Adrenal gland (tissue), 12 donors: ENCODE measurements around the gene OR2AP1. TPM values are rescaled to one million over a fixed set of nuclear protein-coding genes. Genes with fewer than 3 reads are reported as not detected.

Source experiments
- DNase-seq, 7 donors: peaks; one replicate each; pipeline ENCODE4 v3.0.0-alpha.2; 2019 to 2020
- H3K27ac ChIP-seq, 5 donors: fragments of 200-600 bp; sonication (generic) in 4 of 5; 1 replicate in 3 of 5; 2 replicates in 2 of 5; pipeline versions ENCODE4 v1.5.1 to v1.8.0; 2016 to 2020; ENCODE audit warnings: mild to moderate bottlenecking in 1 of 5
- H3K27me3 ChIP-seq: fragments of 200-600 bp; 2 replicates; pipeline ENCODE4 v1.8.0; 2021
- H3K36me3 ChIP-seq, 2 donors: fragments of 200-600 bp; replicated peaks in 1 of 2; 1 replicate in 1 of 2; 2 replicates in 1 of 2; pipeline versions ENCODE4 v1.5.1 to v1.8.0; 2018 to 2022
- H3K4me1 ChIP-seq, 2 donors: fragments of 200-600 bp; replicated peaks in 1 of 2; 1 replicate in 1 of 2; 2 replicates in 1 of 2; pipeline versions ENCODE4 v1.5.1 to v1.8.0; 2018 to 2021
- H3K4me3 ChIP-seq, 4 donors: fragments of 200-600 bp; sonication (generic) in 3 of 4; one replicate each; pipeline ENCODE4 v1.5.1; 2016 to 2018
- H3K9me3 ChIP-seq, 3 donors: fragments of 200-600 bp; sonication (generic) in 1 of 3; replicated peaks in 1 of 3; 1 replicate in 2 of 3; 2 replicates in 1 of 3; pipeline versions ENCODE4 v1.5.1 to v1.8.0; 2016 to 2021
- POLR2A ChIP-seq, 2 donors: fragments of 450-650 bp; IDR thresholded peaks; one replicate each; pipeline ENCODE4 v1.6.1; 2017; ENCODE audit warnings: antibody characterized with exemption in 2 of 2, mild to moderate bottlenecking in 2 of 2, moderate library complexity in 1 of 2
- WGBS, 4 donors: extraction: QIAGEN DNeasy Blood & Tissue Kit in 2 of 4; methylation state at CpG; one replicate each; pipeline versions ENCODE4 v1.1.5 to v1.1.7; 2013 to 2017; 5-methylcytosine and 5-hydroxymethylcytosine counted together
- intact Hi-C, 2 donors: fragments of 100-400 bp; cut with DNase I; formaldehyde crosslinking; loops; one replicate each; pipeline versions ENCODE4 v1.14.1 to v1.15.0; 2022 to 2023
- polyA plus RNA-seq, 3 donors: library from polyadenylated mRNA; stranded (reverse); fragments of 200-250 nt in 2 of 3; fragments of 350-450 nt in 1 of 3; fragmentation: Illumina TruSeq in 1 of 3; extraction: RNeasy Lipid Tissue Mini Kit (QIAGEN cat#74804) in 1 of 3; gene quantifications; one replicate each; pipeline ENCODE4 v1.2.3, GENCODE V29; 2013 to 2014
- total RNA-seq, 9 donors: library from RNA; depleted of rRNA in 4 of 9; stranded (reverse); fragments of >200 nt in 4 of 9; fragments of 120-200 nt in 1 of 9; fragmentation: NEBNext Ultra II Directional in 1 of 9; extraction: Animal tissue kit (Norgen Biotek cat#: 25700) in 1 of 9; gene quantifications; one replicate each; pipeline versions ENCODE4 v1.1.0 to v1.2.4, GENCODE V29; 2013 to 2023
- TF ChIP-seq, protein P1 (sequence below), 6 experiments: fragments of 450-650 bp in 4 of 6; fragments of 200-600 bp in 2 of 6; sonication (generic) in 1 of 6; IDR thresholded peaks; 1 replicate in 5 of 6; 2 replicates in 1 of 6; pipeline versions ENCODE4 v1.5.1 to v1.8.0; 2016 to 2021; ENCODE audit warnings: antibody characterized with exemption in 6 of 6, mild to moderate bottlenecking in 2 of 6, moderate library complexity in 1 of 6
- donor health status: healthy with polysubstance abuse.
- donor health status: Bipolar disorder and iron deficiency.
- donor health status: DM: yes; HTN: yes; CAD: no.
- donor health status: DM: no; HTN: no; CAD: no.
- donor health status: DM: no; HTN: no; CAD: no.
- donor health status: DM: yes; HTN: yes; CAD: no.

OR2AP1 gene
- total and polyA plus RNA-seq, 12 donors, result not detected

DNA sequence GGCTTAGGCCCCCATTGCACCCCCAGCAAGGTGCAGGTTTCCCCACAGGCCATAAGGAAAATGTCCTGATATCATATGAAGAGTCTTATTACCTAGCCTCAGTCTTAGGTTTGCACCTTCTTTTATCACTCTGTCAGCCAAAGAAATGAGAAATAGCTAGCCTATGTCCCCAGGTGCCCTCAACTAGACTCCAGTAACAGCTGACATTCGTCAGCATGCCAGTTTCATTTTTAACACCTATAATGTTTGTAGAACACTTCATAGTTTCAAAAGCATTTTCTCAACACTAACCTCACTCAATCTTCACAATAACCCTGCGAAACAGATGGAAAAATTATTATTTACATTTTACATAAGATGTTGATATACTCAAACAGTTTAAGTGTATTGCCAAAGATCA, 40.4 kb downstream of the OR2AP1 start:
- TF ChIP-seq, protein P1, sequence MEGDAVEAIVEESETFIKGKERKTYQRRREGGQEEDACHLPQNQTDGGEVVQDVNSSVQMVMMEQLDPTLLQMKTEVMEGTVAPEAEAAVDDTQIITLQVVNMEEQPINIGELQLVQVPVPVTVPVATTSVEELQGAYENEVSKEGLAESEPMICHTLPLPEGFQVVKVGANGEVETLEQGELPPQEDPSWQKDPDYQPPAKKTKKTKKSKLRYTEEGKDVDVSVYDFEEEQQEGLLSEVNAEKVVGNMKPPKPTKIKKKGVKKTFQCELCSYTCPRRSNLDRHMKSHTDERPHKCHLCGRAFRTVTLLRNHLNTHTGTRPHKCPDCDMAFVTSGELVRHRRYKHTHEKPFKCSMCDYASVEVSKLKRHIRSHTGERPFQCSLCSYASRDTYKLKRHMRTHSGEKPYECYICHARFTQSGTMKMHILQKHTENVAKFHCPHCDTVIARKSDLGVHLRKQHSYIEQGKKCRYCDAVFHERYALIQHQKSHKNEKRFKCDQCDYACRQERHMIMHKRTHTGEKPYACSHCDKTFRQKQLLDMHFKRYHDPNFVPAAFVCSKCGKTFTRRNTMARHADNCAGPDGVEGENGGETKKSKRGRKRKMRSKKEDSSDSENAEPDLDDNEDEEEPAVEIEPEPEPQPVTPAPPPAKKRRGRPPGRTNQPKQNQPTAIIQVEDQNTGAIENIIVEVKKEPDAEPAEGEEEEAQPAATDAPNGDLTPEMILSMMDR (IDR thresholded peaks at IDR 0.05), result no peak
- no peak for TF ChIP-seq POLR2A (IDR thresholded peaks at IDR 0.05)
- no peak overlapping the region for H3K4me3 ChIP-seq

DNA sequence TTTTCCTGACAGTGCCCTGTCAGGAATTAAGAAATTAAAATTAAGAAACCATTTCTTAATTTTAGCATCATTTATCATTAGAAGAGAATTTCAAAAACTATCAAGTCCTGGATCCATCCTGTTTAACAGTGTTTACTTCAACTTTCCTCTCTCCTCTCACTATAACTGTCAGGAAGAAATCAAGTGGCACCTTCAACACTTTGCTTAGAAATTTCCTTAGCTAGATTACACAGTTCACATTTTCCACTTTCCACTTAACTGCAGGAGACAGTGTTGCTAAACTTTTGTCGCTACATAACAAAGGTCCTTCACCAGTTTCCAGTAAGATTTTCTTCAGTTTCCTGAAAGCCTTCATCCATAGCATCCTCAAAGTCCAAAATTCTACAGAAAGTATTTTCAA, 42.5 kb downstream of the OR2AP1 start:
- Histone ChIP-seq H3K4me3 (no peak overlapping the region), H3K9me3 (peaks cover 0 to 4% (median 0%) of the 10 kb centered on the region in 3 donors), H3K4me1 (no peaks in the 10 kb centered on the region), H3K36me3 (no peaks in the 10 kb centered on the region), H3K27ac (no peak overlapping the region), H3K27me3 (no peaks in the 10 kb centered on the region)
- no peak for DNase-seq
- no peak for TF ChIP-seq POLR2A (IDR thresholded peaks at IDR 0.05)
- TF ChIP-seq, protein P1 (IDR thresholded peaks at IDR 0.05), result no peak
- intact Hi-C loops, result loop anchor here (5.0 to 10.0 kb wide), 2 partner anchors 420 to 422 kb away; no protein-coding TSS in a partner anchor
- WGBS, 4 donors, result 93 to 100% (median 94%) methylated on average over 1 of the region's 1 CpG

More for the DNA sequence above, 40.4 kb downstream of the OR2AP1 start:
- H3K27me3 ChIP-seq, result no peaks in the 10 kb centered on the region
- 53 to 72% (median 63%) methylated on average over 2 of the region's 2 CpGs for WGBS, 4 donors
- H3K9me3 ChIP-seq, result peaks cover 0 to 4% (median 0%) of the 10 kb centered on the region in 3 donors
- DNase-seq, result no peak
- intact Hi-C loops, result loop anchor here in 1 of 2 donors (10.0 kb wide), 1 partner anchor 418 kb away; no protein-coding TSS in a partner anchor
- H3K36me3 ChIP-seq, result no peaks in the 10 kb centered on the region
- no peak overlapping the region for H3K27ac ChIP-seq
- no peaks in the 10 kb centered on the region for H3K4me1 ChIP-seq

DNA sequence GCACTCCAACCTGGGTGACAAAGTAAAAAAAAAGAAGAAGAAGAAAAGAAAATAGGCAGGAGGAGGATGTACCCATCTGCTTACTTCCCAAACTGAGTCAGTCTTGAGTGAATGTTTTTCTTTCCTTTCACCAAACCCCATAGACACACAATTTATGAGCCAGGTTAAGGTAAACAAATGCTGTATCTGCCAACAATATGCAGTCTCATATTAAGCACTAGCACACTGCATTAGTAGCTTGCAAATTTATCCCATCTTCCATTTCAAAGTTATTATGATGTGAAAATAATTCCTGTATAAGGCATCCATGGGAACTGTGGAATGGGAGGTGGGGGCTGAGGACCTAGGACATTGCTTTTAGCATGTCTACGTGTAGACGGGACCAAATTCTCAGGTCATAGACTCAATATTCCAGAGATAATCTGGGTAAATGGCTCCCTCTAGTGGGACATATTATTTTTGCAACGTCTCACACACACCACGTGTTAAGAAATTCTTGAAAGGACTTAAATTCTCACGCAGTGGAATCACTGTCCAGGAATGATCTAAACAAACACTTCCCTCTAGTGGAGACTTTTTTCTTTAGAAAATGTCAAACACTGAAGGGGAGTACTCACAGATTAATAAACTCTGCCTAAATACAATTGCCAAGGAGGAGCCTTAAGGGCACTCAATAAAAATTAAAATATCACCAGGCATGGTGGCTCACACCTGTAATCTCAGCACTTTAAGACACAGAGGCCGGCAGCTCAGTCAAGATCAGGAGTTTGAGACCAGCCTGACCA, 47.3 kb downstream of the OR2AP1 start:
- 2 to 6% (median 4%) methylated on average over 6 of the region's 6 CpGs for WGBS, 4 donors
- Histone ChIP-seq H3K4me3 (no peak overlapping the region), H3K27me3 (no peaks in the 10 kb centered on the region), H3K27ac (no peak overlapping the region), H3K36me3 (no peaks in the 10 kb centered on the region), H3K4me1 (no peaks in the 10 kb centered on the region), H3K9me3 (peaks cover 0 to 4% (median 0%) of the 10 kb centered on the region in 3 donors)
- peak; percentile 24 to 70 (median 61) for DNase-seq
- intact Hi-C loops, result loop anchor here (5.0 to 10.0 kb wide), 2 partner anchors 425 to 427 kb away; no protein-coding TSS in a partner anchor
- no peak for TF ChIP-seq POLR2A (IDR thresholded peaks at IDR 0.05)
- TF ChIP-seq, protein P1 (IDR thresholded peaks at IDR 0.05), result peak; percentile 79 to 94 (median 92)

DNA sequence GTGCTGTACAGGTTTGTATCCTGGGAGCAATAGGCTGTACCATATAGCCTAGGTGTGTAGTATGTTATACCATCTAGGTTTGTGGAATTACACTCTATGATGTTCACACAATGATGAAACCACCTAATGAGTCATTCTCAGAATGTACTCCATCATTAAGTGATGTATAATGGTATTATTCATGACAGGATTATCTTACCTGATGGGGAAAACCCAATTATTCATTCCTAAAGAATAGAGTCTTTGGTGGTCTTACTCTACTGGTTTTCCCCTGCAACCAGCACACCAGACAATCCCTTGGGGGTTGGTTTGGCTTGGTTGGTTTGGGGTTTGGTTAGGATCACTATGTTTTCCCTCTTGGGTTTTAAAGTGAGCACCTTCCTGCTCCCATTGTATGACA, 51.8 kb downstream of the OR2AP1 start:
- H3K27me3 ChIP-seq, result peaks cover 3% of the 10 kb centered on the region
- no peaks in the 10 kb centered on the region for H3K4me1 ChIP-seq
- H3K36me3 ChIP-seq, result no peaks in the 10 kb centered on the region
- no peak overlapping the region for H3K27ac ChIP-seq
- no peaks in the 10 kb centered on the region for H3K9me3 ChIP-seq
- no peak overlapping the region for H3K4me3 ChIP-seq
- DNase-seq, result no peak
- intact Hi-C loops, result no loop called here
- no peak for TF ChIP-seq POLR2A (IDR thresholded peaks at IDR 0.05)
- TF ChIP-seq, protein P1 (IDR thresholded peaks at IDR 0.05), result no peak

Other genes with a start within 250 kb of the OR2AP1 start
- gene OR6C3, start 241.7 kb upstream of the OR2AP1 start, total RNA-seq, result not detected
- not detected for gene OR6C3, start 241.7 kb upstream of the OR2AP1 start, polyA plus RNA-seq
- gene OR6C75, start 209.5 kb upstream of the OR2AP1 start, total RNA-seq, result not detected
- not detected for gene OR6C75, start 209.5 kb upstream of the OR2AP1 start, polyA plus RNA-seq
- not detected for gene OR6C65, start 171.9 kb upstream of the OR2AP1 start, total RNA-seq
- not detected for gene OR6C65, start 171.9 kb upstream of the OR2AP1 start, polyA plus RNA-seq
- gene OR6C76, start 146.2 kb upstream of the OR2AP1 start, total RNA-seq, result not detected
- not detected for gene OR6C76, start 146.2 kb upstream of the OR2AP1 start, polyA plus RNA-seq
- gene OR6C2, start 128.4 kb upstream of the OR2AP1 start, total RNA-seq, result not detected
- gene OR6C2, start 128.4 kb upstream of the OR2AP1 start, polyA plus RNA-seq, result not detected
- not detected for gene OR6C70, start 102.3 kb upstream of the OR2AP1 start, total RNA-seq
- gene OR6C70, start 102.3 kb upstream of the OR2AP1 start, polyA plus RNA-seq, result not detected
- gene OR6C68, start 80.1 kb upstream of the OR2AP1 start, total RNA-seq, result not detected
- not detected for gene OR6C68, start 80.1 kb upstream of the OR2AP1 start, polyA plus RNA-seq
- not detected for gene OR6C4, start 22.9 kb upstream of the OR2AP1 start, total RNA-seq
- gene OR6C4, start 22.9 kb upstream of the OR2AP1 start, polyA plus RNA-seq, result not detected
- gene OR10P1, start 64.4 kb downstream of the OR2AP1 start, total RNA-seq, result not detected
- not detected for gene OR10P1, start 64.4 kb downstream of the OR2AP1 start, polyA plus RNA-seq
- 10 to 100 TPM in 6 of 9 donors, 1 to 10 TPM in 3; 5.7 to 41.3 (median 14.6) TPM for gene ITGA7, start 135.4 kb downstream of the OR2AP1 start, total RNA-seq
- 10 to 100 TPM in 2 of 3 donors, 1 to 10 TPM in 1; 9.3 to 77.1 (median 53.6) TPM for gene ITGA7, start 135.4 kb downstream of the OR2AP1 start, polyA plus RNA-seq
- gene BLOC1S1, start 143.6 kb downstream of the OR2AP1 start, total RNA-seq, result 100 to 1,000 TPM; 180 to 304 (median 220) TPM
- gene BLOC1S1, start 143.6 kb downstream of the OR2AP1 start, polyA plus RNA-seq, result 1,000 to 10,000 TPM in 1 of 3 donors, 100 to 1,000 TPM in 2; 188 to 1,005 (median 657) TPM
- 10 to 100 TPM in 1 of 9 donors, 1 to 10 TPM in 8; 1.9 to 25.7 (median 4.5) TPM for gene RDH5, start 147.9 kb downstream of the OR2AP1 start, total RNA-seq
- gene RDH5, start 147.9 kb downstream of the OR2AP1 start, polyA plus RNA-seq, result 10 to 100 TPM in 2 of 3 donors, 1 to 10 TPM in 1; 2.7 to 41.4 (median 32.7) TPM
- gene CD63, start 156.5 kb downstream of the OR2AP1 start, total RNA-seq, result 1,000 to 10,000 TPM in 7 of 9 donors, 100 to 1,000 TPM in 2; 796 to 1,954 (median 1,283) TPM
- gene CD63, start 156.5 kb downstream of the OR2AP1 start, polyA plus RNA-seq, result 1,000 to 10,000 TPM; 1,798 to 2,350 (median 1,843) TPM
- gene GDF11, start 170.7 kb downstream of the OR2AP1 start, total RNA-seq, result 1 to 10 TPM; 3.3 to 8.3 (median 6.7) TPM
- gene GDF11, start 170.7 kb downstream of the OR2AP1 start, polyA plus RNA-seq, result 1 to 10 TPM; 2.4 to 4.1 (median 3.8) TPM
- gene SARNP, start 245.3 kb downstream of the OR2AP1 start, total RNA-seq, result 100 to 1,000 TPM in 1 of 9 donors, 10 to 100 TPM in 8; 23.2 to 148 (median 56.0) TPM
- gene SARNP, start 245.3 kb downstream of the OR2AP1 start, polyA plus RNA-seq, result 100 to 1,000 TPM; 113 to 131 (median 117) TPM
- gene ORMDL2, start 245.6 kb downstream of the OR2AP1 start, total RNA-seq, result 10 to 100 TPM; 11.7 to 74.7 (median 26.3) TPM
- 10 to 100 TPM; 45.4 to 97.7 (median 68.6) TPM for gene ORMDL2, start 245.6 kb downstream of the OR2AP1 start, polyA plus RNA-seq